ENCODE results near the gene BDKRB1.

BDKRB1 gene

GRCh38 chr14:96225213-96225612 lies 30.8 kb upstream of the BDKRB1 start:
- DNase-seq (ENCODE audit: extremely low read depth, low read depth): no peak
- TF ChIP-seq CTCF (IDR thresholded peaks at IDR 0.05; ENCODE audit: low read depth, low read length): no peak

GRCh38 chr14:96225745-96226151 lies 30.3 kb upstream of the BDKRB1 start:
- DNase-seq (ENCODE audit: extremely low read depth, low read depth): peak; percentile 40
- peak; percentile 53 for TF ChIP-seq CTCF (IDR thresholded peaks at IDR 0.05; ENCODE audit: low read depth, low read length)

- no peak for TF ChIP-seq CTCF (IDR thresholded peaks at IDR 0.05; ENCODE audit: low read depth, low read length)
Observed at GRCh38 chr14:96227428-96227827, 28.6 kb upstream of the BDKRB1 start.

GRCh38 chr14:96229315-96229714 lies 26.7 kb upstream of the BDKRB1 start:
- no peak for DNase-seq (ENCODE audit: extremely low read depth, low read depth)
- no peak for TF ChIP-seq CTCF (IDR thresholded peaks at IDR 0.05; ENCODE audit: low read depth, low read length)

More at GRCh38 chr14:96227428-96227827, 28.6 kb upstream of the BDKRB1 start:
- no peak for DNase-seq (ENCODE audit: extremely low read depth, low read depth)

GRCh38 chr14:96231056-96231455 lies 25.0 kb upstream of the BDKRB1 start:
- no peak for TF ChIP-seq CTCF (IDR thresholded peaks at IDR 0.05; ENCODE audit: low read depth, low read length)
- DNase-seq (ENCODE audit: extremely low read depth, low read depth): no peak

GRCh38 chr14:96231526-96232130 lies 24.4 kb upstream of the BDKRB1 start:
- DNase-seq (ENCODE audit: extremely low read depth, low read depth): no peak
- TF ChIP-seq CTCF (IDR thresholded peaks at IDR 0.05; ENCODE audit: low read depth, low read length): no peak

- no peak for TF ChIP-seq CTCF (IDR thresholded peaks at IDR 0.05; ENCODE audit: low read depth, low read length)
- no peak for DNase-seq (ENCODE audit: extremely low read depth, low read depth)
Observed at GRCh38 chr14:96232506-96232905, 23.5 kb upstream of the BDKRB1 start.

Data from AG09319 (cell line).